PFSK-1 (cell line): ENCODE data around the gene CHD1.

Source experiments
- FOXP2 ChIP-seq: optimal IDR thresholded peaks from 2 replicates; pipeline ENCODE3; 2011; ENCODE audit warnings: borderline replicate concordance, control low read depth, inconsistent platforms; ENCODE audit not compliant: insufficient read depth; ENCODE audit errors: extremely low read length, extremely low read depth
- POLR2AphosphoS5 ChIP-seq: IDR thresholded peaks from 2 replicates; pipeline ENCODE4 v1.6.1; 2012; ENCODE audit warnings: low read depth, mild to moderate bottlenecking, control low read depth, low read length, moderate library complexity
- SIN3A ChIP-seq: IDR thresholded peaks from 2 replicates; pipeline ENCODE4 v1.6.1; 2012; ENCODE audit warnings: mild to moderate bottlenecking, low read length, moderate library complexity, borderline replicate concordance; ENCODE audit not compliant: insufficient read depth
- TAF1 ChIP-seq: IDR thresholded peaks from 2 replicates; pipeline ENCODE4 v1.6.1; 2012; ENCODE audit warnings: low read length, control low read depth, borderline replicate concordance; ENCODE audit not compliant: insufficient read depth
- TF ChIP-seq, protein P1 (sequence below), 2 experiments: IDR thresholded peaks; 2 replicates each; pipeline versions ENCODE4 v1.6.1 to v1.8.0; 2011 to 2012; ENCODE audit warnings: low read depth in 2 of 2, low read length in 2 of 2, control low read depth in 1 of 2, inconsistent platforms in 1 of 2, mild to moderate bottlenecking in 1 of 2, moderate library complexity in 1 of 2; ENCODE audit not compliant: insufficient read depth in 1 of 2

Gene CHD1

DNA sequence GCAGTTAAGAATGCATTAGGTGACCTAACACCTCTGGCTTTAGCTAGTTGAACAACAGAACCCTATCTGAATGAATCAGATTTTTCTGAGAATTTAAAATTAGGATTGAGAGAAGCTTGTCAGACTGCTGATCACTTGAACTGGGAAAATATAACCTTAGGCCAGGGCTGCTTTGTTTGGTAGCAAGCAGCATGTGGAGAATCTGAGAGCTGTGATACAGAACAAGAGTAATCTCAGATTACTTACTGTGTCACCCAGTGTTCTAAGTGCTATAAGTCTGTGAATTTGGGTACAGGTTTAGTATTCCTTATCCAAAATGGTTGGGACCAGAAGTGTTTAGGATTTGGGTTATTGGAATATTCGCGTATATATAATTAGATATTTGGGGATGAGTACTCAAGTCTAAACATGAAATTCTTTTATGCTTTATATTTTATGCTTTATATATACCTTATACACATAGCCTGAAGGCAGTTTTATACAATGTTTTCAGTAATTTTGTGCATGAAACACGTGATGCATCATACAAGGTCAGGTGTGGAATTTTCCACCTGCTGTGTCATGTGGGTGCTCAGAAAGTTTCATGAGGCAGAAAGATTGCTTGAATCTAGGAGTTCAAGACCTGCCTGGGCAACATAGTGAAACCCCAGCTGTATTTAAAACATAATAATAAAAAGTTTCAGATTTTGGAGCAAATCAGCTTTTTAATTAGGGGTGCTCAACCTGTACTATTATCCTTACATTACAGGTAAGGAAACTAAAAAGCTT, 8.3 kb upstream of the CHD1 start:
- TF ChIP-seq TAF1 (no peak), SIN3A (no peak), FOXP2 (no peak)

DNA sequence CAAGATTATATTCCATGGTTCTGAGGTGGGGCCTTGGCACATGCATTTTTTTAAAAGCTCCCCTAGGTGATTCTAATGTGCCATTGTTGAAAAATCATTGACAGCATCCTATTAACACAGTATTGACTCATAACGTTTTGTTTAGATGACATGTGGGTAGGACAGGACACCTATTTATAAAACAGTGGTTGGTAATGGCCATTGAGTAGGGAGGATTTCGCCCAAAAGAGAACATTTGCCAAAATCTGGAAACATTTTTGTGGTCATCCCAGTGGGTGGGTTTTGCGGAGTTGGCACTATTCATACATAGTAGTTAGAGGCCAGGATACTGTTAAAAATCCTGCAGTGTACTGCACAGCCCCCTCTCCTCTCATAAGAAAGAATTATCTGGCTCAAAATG, 6.4 kb upstream of the CHD1 start:
- TF ChIP-seq, protein P1, sequence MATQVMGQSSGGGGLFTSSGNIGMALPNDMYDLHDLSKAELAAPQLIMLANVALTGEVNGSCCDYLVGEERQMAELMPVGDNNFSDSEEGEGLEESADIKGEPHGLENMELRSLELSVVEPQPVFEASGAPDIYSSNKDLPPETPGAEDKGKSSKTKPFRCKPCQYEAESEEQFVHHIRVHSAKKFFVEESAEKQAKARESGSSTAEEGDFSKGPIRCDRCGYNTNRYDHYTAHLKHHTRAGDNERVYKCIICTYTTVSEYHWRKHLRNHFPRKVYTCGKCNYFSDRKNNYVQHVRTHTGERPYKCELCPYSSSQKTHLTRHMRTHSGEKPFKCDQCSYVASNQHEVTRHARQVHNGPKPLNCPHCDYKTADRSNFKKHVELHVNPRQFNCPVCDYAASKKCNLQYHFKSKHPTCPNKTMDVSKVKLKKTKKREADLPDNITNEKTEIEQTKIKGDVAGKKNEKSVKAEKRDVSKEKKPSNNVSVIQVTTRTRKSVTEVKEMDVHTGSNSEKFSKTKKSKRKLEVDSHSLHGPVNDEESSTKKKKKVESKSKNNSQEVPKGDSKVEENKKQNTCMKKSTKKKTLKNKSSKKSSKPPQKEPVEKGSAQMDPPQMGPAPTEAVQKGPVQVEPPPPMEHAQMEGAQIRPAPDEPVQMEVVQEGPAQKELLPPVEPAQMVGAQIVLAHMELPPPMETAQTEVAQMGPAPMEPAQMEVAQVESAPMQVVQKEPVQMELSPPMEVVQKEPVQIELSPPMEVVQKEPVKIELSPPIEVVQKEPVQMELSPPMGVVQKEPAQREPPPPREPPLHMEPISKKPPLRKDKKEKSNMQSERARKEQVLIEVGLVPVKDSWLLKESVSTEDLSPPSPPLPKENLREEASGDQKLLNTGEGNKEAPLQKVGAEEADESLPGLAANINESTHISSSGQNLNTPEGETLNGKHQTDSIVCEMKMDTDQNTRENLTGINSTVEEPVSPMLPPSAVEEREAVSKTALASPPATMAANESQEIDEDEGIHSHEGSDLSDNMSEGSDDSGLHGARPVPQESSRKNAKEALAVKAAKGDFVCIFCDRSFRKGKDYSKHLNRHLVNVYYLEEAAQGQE (IDR thresholded peaks at IDR 0.05; ENCODE audit: insufficient read depth in 1 of 2, low read depth in 2 of 2, low read length in 2 of 2): no peak
- TF ChIP-seq TAF1 (no peak), SIN3A (no peak), FOXP2 (no peak), POLR2AphosphoS5 (no peak)

DNA sequence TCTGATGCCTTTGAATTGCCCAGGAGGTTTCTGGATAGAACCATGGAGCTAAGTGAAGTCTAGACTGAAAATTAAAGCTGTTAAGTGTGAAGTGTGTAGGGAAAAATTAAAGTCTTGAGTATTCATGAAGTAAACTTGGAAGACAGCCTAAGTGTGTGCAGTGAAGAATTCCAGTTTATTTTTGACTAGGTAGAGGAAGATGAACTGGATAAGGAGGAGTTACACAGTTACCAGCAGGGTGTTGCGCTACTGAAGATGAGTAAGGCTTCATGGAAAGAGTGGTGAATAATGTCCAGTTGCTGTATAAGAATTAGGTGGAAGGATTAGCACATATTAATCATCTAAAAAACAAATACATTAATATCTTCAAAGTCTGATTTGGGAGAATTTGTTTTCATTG, 5.7 kb upstream of the CHD1 start:
- TF ChIP-seq, protein P1 (IDR thresholded peaks at IDR 0.05; ENCODE audit: insufficient read depth in 1 of 2, low read depth in 2 of 2, low read length in 2 of 2): no peak
- TF ChIP-seq FOXP2 (no peak), POLR2AphosphoS5 (no peak), SIN3A (no peak), TAF1 (no peak)

DNA sequence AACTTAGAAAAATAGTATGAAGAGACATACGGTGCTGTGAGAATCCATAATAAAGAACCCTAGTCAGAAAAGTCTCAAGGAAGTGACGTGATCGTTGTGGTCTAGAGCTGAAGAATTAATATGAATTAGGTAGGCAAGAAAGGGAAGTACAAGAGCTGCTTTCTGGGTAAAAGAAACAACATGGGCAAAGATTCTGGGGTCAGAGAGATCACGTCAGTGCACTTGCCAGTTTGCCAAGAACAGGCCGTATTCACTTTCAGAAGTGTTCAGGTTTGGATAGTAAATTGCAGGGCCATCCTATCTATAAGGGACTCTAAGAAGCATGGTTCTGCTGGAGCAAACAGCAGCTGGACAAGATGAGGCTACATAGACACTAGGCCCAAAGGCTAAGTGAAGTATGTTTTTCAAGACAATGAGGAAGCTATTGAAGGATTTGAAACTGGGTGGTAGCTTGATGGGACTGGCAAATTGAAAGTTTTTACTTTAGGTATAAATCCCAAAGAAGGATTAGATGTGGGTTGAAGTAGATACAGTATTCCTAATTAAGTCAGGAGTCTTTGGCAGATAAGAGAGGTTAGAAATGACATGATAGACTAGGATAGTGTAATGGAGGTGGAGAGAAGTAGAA, 4.8 kb upstream of the CHD1 start:
- TF ChIP-seq SIN3A (no peak), TAF1 (no peak), POLR2AphosphoS5 (no peak), FOXP2 (no peak)
- TF ChIP-seq, protein P1 (IDR thresholded peaks at IDR 0.05; ENCODE audit: insufficient read depth in 1 of 2, low read depth in 2 of 2, low read length in 2 of 2): no peak

DNA sequence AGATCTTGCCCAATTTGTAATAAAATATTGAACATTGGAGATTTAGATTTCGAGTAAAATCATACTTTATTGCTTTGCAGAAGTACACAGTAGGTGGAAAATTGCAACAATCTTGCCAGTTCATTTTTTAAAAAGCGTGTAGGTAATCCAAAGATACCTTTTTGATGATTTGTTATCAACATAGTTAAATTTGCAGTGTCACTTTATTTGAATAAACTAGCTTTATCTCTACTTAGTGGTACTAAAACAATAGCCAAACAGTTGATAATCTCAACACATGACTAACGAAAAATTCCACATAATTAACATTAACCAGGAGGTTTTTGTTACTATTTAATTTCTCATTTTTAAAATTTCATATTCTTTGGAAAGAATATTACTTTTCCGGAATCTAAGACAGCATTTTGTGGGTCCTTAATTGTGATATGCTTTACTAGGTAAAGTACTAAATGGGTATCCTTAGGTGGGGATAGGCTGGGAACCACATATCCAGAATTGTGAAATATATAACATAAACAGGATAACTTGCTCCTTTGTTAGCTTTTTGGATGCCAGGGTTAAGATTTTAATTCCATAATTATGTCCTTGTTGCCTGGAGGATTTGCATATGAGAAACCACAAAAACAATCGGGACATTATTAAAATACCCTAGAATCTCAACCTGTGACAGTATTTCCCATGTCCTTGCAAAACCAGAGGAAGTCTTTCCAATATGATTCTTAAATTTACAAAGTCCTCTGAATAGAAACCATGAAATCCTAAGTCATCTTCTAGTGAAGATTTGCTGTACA, 2.4 kb upstream of the CHD1 start:
- no peak for TF ChIP-seq SIN3A
- TF ChIP-seq, protein P1 (IDR thresholded peaks at IDR 0.05; ENCODE audit: insufficient read depth in 1 of 2, low read depth in 2 of 2, low read length in 2 of 2): no peak
- TF ChIP-seq TAF1: no peak
- no peak for TF ChIP-seq POLR2AphosphoS5
- TF ChIP-seq FOXP2: no peak
